ENCODE results near the gene CADPS. TPM values are rescaled to one million over a fixed set of nuclear protein-coding genes. Genes with fewer than 3 reads are reported as not detected.

The CADPS gene
- total and polyA plus RNA-seq, 2 of the 4 experiments (the other 2 are of a cell fraction): not detected

DNA sequence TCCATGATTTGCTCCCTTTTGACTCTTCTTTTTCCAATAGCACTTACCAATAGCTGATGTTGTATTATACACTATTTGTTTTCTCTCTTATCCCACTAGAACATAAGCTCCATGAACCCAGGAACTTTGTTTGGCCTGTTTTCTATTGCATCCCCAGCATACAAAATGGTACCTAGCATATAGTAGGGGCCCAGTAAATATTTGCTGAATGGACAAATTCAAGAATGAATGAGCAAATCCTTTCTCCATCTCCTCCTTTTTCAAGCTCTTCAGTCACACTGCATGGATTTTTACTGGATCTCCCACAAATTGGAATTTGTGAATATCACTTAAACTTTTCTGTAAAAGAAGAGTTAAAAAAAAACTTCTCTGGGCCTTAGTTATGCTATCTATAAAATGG is 435.2 kb downstream of the CADPS start:
- H2BK20ac ChIP-seq (ENCODE audit: low read depth, low read length): no peak overlapping the region
- H3K79me1 ChIP-seq (ENCODE audit: low read depth in 1 of 2, low read length in 2 of 2): no peaks in the 10 kb centered on the region
- intact Hi-C loops (cut with micrococcal nuclease) (no loop called here), in situ Hi-C loops (cut with MboI; ENCODE audit: low sequenced_read_pairs) (no loop called here), dilution Hi-C loops (cut with HindIII; ENCODE audit: low sequenced_read_pairs, unreplicated experiment) (no loop called here)
- H3K18ac ChIP-seq (ENCODE audit: low read depth, low read length): no peak overlapping the region
- H4K5ac ChIP-seq (ENCODE audit: low read depth, low read length): no peak overlapping the region
- H4K8ac ChIP-seq (ENCODE audit: low read depth in 2 of 2, low read length in 2 of 2): no peak overlapping the region
- BruUV-seq (replicated peaks): no TSS peak
- no peak for ATAC-seq (ENCODE audit: low read depth)
- H3K4me3 ChIP-seq (ENCODE audit: insufficient read depth, low read depth, low read length): no peak overlapping the region
- no peaks in the 10 kb centered on the region for H3K36me3 ChIP-seq (ENCODE audit: control insufficient read depth, insufficient read depth, low read length)
- no peak overlapping the region for H2AK9ac ChIP-seq (replicated peaks; ENCODE audit: low read depth, low read length, poor library complexity)
- H3K4me2 ChIP-seq (ENCODE audit: low read depth, low read length): no peak overlapping the region
- H3K56ac ChIP-seq (ENCODE audit: extremely low read depth, insufficient read depth, low read length): no peak overlapping the region
- no peak overlapping the region for H2AK5ac ChIP-seq (ENCODE audit: low read depth, low read length)
- H2BK5ac ChIP-seq (ENCODE audit: low read depth, low read length, poor library complexity, severe bottlenecking): no peak overlapping the region
- H3K4me1 ChIP-seq (ENCODE audit: control insufficient read depth, insufficient read depth, low read length): no peaks in the 10 kb centered on the region
- H3K27ac ChIP-seq (ENCODE audit: insufficient read depth, low read length): no peak overlapping the region
- H2BK120ac ChIP-seq (ENCODE audit: low read depth, low read length): no peak overlapping the region
- H3K4ac ChIP-seq (ENCODE audit: low read depth, low read length): no peak overlapping the region
- ChIA-PET CTCF (interaction anchor here (0.6 kb wide), 1 partner anchor 120 kb away, joined by 3 read pairs; no protein-coding TSS in a partner anchor), POLR2A (ENCODE audit: unreplicated experiment) (no interaction called here)
- DNase-seq: no peak
- no peaks in the 10 kb centered on the region for H4K20me1 ChIP-seq (ENCODE audit: insufficient read depth, low read length)
- H2BK15ac ChIP-seq (ENCODE audit: low read depth, low read length): no peak overlapping the region
- no peaks in the 10 kb centered on the region for H3K9me1 ChIP-seq (ENCODE audit: insufficient read depth, low read length)
- H2AFZ ChIP-seq (replicated peaks; ENCODE audit: low read length, poor library complexity): no peak overlapping the region
- H3K9me3 ChIP-seq (ENCODE audit: control insufficient read depth, insufficient read depth, low read length): no peaks in the 10 kb centered on the region
- no peak overlapping the region for H3K9ac ChIP-seq (ENCODE audit: low read depth, low read length)
- no peak overlapping the region for H3K23ac ChIP-seq (ENCODE audit: low read depth, low read length)
- no peak overlapping the region for H3K14ac ChIP-seq (replicated peaks; ENCODE audit: low read depth, low read length)
- peaks cover 4% of the 10 kb centered on the region for H3K27me3 ChIP-seq (ENCODE audit: control insufficient read depth, insufficient read depth, low read length)
- TF ChIP-seq RCOR1 (IDR thresholded peaks at IDR 0.05; ENCODE audit: insufficient replicate concordance, low read length): no peak
- TF ChIP-seq RAD21 (IDR thresholded peaks at IDR 0.05; ENCODE audit: low read length): no peak
- no peak for TF ChIP-seq NFE2L2 (IDR thresholded peaks at IDR 0.05; ENCODE audit: low read depth, low read length)
- TF ChIP-seq SMC3 (IDR thresholded peaks at IDR 0.05; ENCODE audit: low read depth, low read length): no peak
- peak; percentile 82 for TF ChIP-seq MAFK (IDR thresholded peaks at IDR 0.05; ENCODE audit: low read depth, low read length)
- TF ChIP-seq BHLHE40 (IDR thresholded peaks at IDR 0.05; ENCODE audit: low read depth, low read length): no peak
- H4K91ac ChIP-seq (ENCODE audit: insufficient read depth, low read depth, low read length): no peak overlapping the region
